GM12873 (cell line): Measurements from ENCODE around the gene ASMTL.

ENCODE experiments used
- TF ChIP-seq, protein P1 (sequence below): IDR thresholded peaks from 2 replicates; pipeline ENCODE4 v1.5.1; 2012; ENCODE audit warnings: low read depth, mild to moderate bottlenecking, moderate library complexity, low read length, control low read depth; ENCODE audit not compliant: insufficient read depth; ENCODE audit errors: missing control alignments

ASMTL gene

DNA sequence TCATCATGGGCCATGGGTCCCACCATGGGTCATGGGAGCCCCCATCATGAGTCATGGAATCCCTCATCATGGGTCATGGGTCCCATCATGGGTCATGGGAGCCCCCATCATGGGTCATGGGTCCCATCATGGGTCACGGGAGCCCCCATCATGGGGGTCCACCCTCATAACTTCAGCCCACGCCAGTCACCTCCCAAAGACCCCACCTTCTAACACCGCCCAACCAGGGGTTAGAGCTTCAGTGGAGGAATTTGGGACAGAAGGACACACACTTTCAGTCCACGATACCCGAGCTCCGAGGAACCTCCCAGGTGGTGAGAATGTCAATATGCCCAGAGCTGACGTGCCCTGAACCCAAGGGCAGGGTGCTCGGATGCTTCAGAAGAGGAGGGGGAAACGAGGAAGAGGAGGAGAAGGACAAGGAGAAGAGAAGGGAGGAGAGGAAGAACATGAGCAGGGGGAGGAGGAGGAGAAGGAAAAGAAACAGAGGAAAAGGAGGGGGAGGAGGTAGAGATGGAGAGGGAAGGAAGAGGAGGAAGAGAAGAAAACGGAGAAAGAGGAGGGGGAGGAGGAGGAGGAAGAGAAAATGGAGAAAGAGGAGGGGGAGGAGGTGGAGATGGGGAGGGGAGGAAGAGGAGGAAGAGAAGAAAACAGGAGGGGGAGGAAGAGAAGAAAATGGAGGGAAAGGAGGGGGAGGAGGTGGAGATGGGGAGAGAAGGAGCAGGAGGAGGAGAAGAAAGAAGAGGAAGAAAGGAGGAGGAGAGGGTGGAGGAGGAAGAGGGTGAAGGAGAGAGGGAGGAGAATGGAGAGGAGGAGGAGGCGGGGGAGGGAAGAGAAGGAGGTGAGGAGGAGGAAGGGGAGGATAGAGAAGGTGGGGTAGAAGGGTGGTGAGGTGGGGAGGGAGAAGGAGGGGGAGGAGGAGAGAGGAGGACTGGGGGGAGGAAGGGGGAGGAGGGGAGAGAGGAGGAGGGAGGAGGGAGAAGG is 98.4 kb downstream of the ASMTL start:
- TF ChIP-seq, protein P1, sequence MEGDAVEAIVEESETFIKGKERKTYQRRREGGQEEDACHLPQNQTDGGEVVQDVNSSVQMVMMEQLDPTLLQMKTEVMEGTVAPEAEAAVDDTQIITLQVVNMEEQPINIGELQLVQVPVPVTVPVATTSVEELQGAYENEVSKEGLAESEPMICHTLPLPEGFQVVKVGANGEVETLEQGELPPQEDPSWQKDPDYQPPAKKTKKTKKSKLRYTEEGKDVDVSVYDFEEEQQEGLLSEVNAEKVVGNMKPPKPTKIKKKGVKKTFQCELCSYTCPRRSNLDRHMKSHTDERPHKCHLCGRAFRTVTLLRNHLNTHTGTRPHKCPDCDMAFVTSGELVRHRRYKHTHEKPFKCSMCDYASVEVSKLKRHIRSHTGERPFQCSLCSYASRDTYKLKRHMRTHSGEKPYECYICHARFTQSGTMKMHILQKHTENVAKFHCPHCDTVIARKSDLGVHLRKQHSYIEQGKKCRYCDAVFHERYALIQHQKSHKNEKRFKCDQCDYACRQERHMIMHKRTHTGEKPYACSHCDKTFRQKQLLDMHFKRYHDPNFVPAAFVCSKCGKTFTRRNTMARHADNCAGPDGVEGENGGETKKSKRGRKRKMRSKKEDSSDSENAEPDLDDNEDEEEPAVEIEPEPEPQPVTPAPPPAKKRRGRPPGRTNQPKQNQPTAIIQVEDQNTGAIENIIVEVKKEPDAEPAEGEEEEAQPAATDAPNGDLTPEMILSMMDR: no peak
